LNCaP clone FGC (cell line): Measurements from ENCODE around the gene BUB1B.

Experiments used
- DNase-seq: peaks from one replicate; pipeline ENCODE4 v3.0.0-alpha.2; 2011; ENCODE audit warnings: low read depth
- H3K4me3 ChIP-seq: 2 replicates; pipeline ENCODE4 v1.5.1; 2011; ENCODE audit warnings: mild to moderate bottlenecking, low read depth, low read length, control low read depth
- CTCF ChIP-seq: IDR thresholded peaks from 2 replicates; pipeline ENCODE4 v1.5.1; 2012; ENCODE audit warnings: mild to moderate bottlenecking; ENCODE audit not compliant: control insufficient read depth, insufficient read depth; ENCODE audit errors: extremely low read depth

Gene BUB1B

GRCh38 chr15:40249477-40250303 is 88.8 kb downstream of the BUB1B start:
- no peak for TF ChIP-seq CTCF
- DNase-seq: peak; percentile 32
- H3K4me3 ChIP-seq: no peak overlapping the region

DNA sequence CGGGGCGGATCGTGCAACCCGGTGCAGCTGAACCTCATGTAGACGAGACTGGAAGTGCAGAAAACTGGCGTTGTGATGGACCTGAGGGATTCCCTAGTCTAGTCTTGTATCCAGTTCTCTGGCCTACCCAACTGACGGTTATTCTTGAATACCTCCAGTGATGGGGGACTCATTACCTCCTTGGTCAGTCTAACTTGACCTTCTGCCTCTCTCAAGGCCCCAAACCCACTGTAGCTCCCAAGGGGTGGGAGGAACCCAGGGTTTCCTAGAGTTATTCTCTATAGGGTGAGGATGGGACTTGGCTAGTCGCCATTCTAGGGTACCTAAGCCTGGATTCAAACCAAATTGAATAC is 89.4 kb downstream of the BUB1B start:
- TF ChIP-seq CTCF: no peak
- no peak overlapping the region for H3K4me3 ChIP-seq
- DNase-seq: no peak

DNA sequence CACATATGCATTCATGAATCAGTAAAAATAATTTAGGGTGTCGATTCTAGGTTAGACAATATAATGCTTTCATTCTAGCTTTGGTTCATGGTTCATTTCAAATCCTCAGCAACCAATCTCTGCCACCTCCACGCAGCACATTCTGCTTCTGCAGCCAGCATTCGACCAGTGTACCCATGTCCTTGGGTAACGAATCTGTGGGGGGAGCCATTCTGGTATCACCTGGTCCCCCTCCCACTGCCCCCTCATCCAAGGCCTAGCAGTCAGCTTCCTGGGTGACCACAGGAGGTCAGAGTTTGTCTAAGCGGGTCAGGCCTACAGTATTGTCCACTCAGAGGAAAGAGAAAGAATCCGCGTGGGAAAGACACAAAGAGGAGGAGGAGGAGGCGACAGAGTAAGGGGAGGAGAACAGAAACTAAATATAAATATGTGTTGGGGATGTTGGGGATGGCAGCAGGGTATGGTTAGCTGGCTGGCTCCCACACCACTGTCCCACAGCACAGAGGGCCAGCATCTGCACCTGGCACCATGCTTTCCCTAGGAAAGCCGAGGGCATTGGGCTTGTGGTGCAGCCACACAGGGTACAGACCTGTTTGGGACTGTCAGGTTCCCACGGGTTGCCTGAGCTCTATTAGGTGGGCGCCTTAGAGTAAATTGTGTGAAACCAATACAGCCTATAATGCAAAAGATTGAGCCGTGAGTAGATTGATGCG is 90.1 kb downstream of the BUB1B start:
- TF ChIP-seq CTCF: no peak
- no peak for DNase-seq
- no peak overlapping the region for H3K4me3 ChIP-seq

- no peak for DNase-seq
- TF ChIP-seq CTCF: no peak
Measured at GRCh38 chr15:40251486-40252140, 90.7 kb downstream of the BUB1B start.

DNA sequence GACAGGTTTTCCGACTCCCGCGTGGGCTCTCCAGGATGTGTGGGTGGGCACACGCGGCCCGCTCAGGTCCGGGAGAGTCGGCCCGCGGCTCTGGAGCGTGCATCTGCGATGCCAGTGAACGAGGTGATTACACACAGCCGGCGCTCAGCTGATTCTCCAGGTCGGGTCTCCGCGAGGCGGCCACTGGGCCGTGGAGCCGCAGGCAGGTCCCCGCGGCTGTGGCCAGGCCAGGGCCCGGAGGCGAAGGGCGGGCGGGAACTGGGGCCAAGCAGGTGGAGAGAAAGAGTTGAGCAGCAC is 91.2 kb downstream of the BUB1B start:
- H3K4me3 ChIP-seq: no peak overlapping the region
- DNase-seq: no peak
- TF ChIP-seq CTCF: no peak

More at GRCh38 chr15:40251486-40252140, 90.7 kb downstream of the BUB1B start:
- no peak overlapping the region for H3K4me3 ChIP-seq

- DNase-seq: no peak
- no peak overlapping the region for H3K4me3 ChIP-seq
- no peak for TF ChIP-seq CTCF
Measured at GRCh38 chr15:40252438-40253166, 91.7 kb downstream of the BUB1B start.
